Right lobe of liver (tissue), 4 donors: ENCODE measurements around the gene ARPC1B.

Experiments used
- CTCF ChIP-seq, 4 donors: fragments of 200-600 bp in 3 of 4; fragments of 450-650 bp in 1 of 4; IDR thresholded peaks; one replicate each; pipeline versions ENCODE4 v1.5.1 to v1.8.0; 2016 to 2022; ENCODE audit warnings: antibody characterized with exemption in 4 of 4, mild to moderate bottlenecking in 2 of 4
- POLR2A ChIP-seq: fragments of 450-650 bp; IDR thresholded peaks from one replicate; pipeline ENCODE4 v1.6.1; 2017; ENCODE audit warnings: antibody characterized with exemption, mild to moderate bottlenecking
- donor health status: DM: no; HTN: no; CAD: no.
- donor health status: DM: no; HTN: no; CAD: no.
- donor health status: DM: no; HTN: yes; CAD: no.

GRCh38 chr7:99359465-99360154 is 14.9 kb upstream of the ARPC1B start:
- TF ChIP-seq CTCF (IDR thresholded peaks at IDR 0.05) (no peak), POLR2A (no peak)
